CD4-positive, alpha-beta T cell treated with Interleukin-10 for 1 hour (primary cell): ENCODE results near the gene NUP93.
"Not testable (repeated sequence)": the region's sequence is repeated elsewhere in the genome, so short reads cannot be mapped to it uniquely, and the experiment has no call there.

Experiments
- DNase-seq: peaks from one replicate; pipeline ENCODE4 v3.0.0-alpha.2; 2020

The NUP93 gene

DNA sequence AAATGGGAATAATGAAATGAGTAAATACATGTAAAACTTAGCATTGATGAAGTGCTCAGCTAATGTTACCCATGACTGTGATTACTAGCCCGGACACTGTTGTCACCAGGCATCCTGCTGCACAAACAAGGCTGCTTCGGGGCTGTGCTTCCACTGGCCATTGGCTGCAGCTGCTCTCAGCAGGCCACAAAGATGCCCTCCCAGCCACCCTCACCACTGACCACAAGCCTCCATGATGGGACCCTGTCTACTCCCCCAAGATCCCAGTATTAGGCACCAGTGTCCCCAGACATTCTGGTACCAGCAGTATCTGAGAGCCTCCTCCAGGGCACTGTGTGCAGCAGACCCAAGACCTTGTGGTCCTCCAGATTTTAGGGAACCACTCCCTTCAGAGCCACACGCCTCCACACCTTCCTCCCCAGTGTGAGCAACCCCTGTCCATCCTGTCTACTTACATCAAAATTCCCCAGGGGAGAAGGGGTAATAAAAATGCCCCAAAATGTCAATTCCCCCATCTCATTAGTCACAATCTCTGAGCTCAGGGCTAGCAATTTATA, 19.7 kb upstream of the NUP93 start:
- no peak for DNase-seq

DNA sequence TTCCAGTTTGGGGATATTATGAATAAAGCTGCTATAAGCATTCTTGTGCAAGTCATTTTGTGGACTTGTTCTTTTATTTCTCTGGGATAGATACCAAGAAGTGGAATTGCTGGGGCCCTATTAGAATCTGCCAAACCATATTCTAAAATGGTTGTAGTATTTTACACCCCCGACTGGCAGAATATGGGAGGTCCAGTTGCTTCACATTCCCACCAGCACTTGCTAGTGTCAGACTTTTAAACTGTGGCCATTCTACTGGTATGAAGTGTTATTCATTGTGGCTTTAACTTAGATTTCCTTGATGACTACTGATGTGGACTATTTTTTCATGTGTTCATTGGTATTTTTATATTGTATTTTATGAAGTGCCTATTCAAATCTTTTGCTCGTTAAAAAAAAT, 18.1 kb upstream of the NUP93 start:
- no peak for DNase-seq

DNA sequence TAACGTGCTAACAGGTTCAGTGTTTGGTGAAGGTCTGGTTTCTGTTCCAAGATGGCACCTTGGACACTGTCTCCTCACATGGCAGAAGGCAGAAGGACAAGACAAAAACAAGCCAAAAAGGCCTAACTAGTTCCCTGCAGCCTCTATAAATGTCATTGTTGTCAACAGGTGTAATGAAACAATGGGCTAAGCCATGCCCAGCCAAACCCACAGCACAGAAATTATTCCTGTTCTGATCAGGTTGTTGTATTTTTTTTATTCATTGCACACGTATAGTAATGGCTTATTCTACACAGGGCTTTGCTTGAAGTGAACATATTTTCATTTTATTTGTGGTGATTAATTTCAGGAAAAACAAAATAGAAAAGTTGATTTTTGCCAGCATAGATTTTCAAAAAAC, 16.1 kb upstream of the NUP93 start:
- DNase-seq, result no peak

DNA sequence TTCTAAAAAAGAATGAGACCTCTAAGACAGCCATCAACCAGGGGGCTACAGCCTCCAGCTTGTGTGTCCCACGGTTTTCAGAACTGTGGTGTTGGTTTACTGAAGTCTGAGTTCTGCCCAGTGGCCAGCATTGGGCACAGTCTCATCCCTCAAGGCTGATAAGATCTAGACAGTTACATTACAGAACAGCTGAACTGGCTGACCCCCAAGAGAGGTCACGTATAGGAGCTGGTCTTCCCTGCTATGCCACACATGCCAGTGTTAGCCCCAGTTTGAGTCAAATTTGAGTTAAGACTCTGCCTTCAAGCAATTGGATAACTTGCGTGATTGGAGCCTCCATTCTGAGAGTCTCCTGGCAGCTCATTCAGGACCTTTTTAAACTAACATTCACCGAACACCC, 14.8 kb upstream of the NUP93 start:
- no peak for DNase-seq

DNA sequence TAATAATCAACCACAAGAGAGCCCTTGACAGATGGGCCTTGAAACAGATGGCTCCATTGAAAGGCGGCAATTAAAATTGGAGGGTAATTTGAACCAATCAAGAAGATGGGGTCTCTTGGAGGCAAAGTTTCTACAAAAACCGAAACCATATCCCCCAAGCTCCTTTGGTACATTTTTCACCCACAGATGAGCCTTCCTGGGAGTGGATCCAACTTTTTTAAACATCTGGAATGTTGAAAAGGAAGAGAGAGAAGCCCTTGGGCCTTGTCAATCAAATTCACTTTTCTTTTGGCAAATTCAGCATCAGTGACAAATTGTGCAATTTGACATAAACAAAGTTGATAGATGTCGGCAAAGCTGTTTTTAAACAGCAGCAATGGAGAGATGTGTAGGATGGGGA, 13.2 kb upstream of the NUP93 start:
- no peak for DNase-seq

DNA sequence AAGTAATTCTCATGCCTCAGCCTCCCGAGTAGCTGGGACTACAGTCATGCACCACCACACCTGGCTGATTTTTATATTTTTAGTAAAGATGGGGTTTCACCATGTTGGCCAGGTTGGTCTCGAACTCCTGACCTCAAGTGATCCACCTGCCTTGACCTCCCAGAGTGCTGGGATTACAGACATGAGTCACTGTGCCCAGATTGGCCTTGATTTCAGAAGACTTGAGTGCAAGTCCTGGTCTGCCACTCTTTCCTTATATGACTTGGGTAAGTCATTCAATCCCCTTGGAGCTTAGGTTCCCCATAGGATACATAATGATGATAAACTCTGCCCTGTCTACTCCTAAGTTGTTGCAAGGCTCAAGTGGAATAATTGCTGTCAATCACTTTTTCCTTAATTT, 12.4 kb upstream of the NUP93 start:
- DNase-seq, result not testable (repeated sequence)

DNA sequence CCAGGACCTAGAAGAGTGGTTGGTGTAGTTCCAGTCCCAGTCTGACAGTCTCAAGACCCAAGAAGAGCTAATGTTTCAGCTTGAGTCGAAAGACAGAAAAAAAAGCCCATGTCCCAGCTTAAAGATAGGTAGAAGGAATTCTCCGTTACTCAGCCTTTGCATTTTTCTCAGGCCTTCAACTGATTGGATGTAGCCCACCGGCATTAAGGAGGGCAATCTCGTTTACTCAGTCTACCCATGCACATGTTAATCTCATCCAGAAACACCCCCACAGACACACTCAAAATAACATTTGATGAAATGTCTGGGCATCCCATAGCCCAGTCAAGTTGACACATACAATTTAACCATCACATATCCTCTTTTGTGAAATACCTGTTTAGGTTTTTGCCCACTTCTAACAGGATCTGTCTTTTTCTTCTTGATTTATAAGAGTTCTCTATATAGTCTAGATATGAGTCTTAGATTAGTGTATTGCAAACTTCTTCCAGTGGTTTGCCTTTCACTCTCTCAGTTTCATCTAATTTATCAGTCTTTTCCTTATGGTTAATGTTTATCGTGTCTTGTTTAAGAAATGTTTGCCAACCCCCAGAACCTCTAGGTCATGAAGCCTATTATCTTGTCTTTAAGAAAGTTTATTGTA, 7.6 kb upstream of the NUP93 start:
- no peak for DNase-seq

DNA sequence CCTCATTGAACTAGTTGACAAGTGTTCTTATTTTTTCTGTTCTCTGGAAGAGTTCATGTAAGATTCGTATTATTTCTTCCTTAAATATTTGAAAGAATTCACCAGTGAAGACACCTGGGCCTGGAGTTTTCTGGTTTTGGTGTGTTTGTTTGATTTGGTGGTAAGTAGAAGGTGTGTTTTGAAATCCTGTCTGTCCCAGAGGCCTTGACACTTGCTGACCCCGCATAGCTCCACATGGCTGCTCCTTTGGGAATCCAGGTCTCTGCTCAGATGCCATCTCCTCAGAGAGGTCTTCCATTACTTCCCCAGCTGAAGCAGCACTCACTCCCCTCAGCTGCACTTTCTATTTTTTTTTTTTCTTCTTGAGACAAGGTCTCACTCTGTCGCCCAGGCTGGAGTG, 5.7 kb upstream of the NUP93 start:
- DNase-seq, result no peak

DNA sequence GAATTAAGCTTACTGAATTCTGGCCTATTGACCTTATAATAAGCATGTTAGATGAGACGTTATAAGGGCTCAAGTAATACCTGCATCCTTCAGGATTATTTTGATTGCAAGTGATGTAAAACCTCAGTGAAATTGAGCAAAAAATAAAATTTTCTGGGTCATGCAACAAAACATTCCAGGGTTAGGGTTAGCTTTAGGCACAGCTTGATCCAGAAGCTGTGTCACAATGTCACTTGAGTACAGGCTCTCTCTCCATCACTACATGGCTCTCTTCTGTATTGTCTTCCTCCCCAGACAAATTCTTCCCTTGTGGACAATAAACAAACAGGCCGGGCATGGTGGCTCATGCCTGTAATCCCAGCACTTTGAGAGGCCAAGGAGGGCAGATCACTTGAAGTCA, 3.6 kb upstream of the NUP93 start:
- DNase-seq, result no peak

DNA sequence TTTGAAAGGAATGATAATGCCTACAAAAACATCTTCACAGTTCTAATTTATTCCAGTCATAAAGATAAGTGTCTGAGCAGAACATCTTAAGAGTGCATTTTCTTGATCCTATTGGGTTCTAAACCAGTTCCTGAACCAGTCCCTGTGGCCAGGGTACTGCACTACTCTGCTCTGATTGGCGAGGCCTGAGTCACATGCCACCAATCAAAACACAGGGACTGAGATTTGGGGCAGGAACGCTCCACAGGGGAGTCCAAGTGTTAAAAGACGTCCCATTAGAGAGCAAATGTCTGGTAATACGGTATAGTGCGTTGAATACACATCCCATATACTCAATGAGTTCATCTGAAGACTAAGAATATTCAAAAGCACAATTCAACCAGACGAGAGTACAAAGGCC, 3.0 kb upstream of the NUP93 start:
- no peak for DNase-seq

DNA sequence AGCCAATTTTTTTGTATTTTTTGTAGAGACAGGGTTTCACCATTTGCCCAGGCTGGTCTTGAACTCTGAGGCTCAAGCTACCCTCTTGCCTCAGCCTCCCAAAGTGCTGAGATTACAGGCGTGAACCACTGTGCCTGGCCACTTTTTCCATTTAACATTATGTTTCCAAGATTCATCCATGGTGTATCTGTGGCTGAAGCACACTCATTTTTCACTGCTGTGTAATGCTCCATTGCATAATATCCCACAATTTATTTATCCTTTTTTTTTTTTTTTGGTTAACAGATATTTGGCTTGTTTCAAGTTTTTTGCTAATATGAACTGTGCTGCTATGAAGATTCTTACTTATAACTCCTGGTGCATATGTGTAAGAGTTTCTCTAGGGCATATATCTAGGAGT, 1.9 kb upstream of the NUP93 start:
- no peak for DNase-seq

DNA sequence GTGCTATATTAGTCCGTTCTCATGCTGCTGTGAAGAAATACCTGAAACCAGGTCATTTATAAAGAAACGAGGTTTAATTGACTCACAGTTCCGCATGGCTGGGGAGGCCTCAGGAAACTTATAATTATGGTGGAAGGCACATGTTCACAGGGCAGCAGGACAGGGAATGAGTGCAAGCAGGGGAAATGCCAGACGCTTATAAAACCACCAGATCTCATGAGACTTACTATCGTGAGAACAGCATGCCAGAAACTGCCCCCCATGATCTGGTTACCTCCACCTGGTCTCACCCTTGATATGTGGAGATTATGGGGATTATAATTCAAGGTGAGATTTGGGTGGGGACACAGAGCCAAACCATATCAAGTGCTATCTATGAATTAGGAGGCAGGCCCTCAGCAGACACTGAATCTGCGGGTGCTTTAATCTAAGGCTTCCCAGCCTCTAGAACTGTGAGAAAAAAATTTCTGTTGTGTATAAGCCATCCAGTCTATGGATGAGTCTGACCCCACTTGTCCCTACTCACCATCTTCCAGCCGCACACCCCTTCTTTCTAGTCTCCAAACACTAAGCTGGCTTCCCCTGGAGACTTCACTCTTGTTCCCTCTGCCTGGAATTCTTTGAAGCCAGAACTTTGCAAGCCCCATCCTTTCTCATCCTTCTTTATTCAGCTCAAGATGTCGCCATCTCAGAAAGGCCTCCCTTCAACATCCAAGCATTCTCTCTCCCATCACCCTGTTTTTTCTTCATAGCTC, 772 bp upstream of the NUP93 start:
- DNase-seq, result no peak

DNA sequence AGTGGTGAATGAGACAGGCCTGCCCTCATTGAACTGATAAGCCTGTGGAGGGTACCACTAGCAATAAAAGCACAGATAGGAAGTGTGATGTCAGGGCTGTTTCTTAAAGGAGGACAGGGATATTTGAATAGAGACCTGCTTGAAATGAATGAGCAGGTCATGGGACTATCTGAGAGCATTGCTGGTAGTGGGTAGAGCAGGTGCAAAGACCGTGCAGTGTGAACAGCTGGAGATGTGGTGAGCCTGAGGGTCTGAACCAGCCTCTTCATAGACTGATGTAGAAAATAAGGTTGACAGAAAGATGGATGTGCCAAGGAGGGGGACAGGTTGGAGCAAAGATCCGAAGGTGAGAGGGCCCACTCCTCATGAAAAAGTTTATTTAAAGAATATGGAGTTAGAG, 2.4 kb downstream of the NUP93 start:
- no peak for DNase-seq

DNA sequence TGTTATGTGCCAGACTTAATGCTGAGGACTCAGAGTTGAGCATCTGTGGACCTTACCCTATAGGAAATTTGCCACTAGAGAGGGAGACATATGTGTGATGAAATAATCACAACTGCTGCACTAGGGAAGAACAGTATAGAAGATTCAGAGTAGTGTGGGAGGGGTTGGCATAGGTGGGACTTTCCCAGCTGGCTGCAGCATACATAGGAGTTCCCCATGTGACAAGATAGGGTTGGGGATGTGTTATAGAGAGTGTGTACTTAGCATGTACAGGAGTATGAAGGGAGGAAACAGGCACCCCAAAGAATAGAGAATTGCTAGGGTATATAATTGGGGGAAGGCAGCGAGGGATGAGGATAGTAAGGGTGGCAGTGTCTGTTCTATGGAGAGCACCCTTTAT, 2.9 kb downstream of the NUP93 start:
- DNase-seq, result no peak

DNA sequence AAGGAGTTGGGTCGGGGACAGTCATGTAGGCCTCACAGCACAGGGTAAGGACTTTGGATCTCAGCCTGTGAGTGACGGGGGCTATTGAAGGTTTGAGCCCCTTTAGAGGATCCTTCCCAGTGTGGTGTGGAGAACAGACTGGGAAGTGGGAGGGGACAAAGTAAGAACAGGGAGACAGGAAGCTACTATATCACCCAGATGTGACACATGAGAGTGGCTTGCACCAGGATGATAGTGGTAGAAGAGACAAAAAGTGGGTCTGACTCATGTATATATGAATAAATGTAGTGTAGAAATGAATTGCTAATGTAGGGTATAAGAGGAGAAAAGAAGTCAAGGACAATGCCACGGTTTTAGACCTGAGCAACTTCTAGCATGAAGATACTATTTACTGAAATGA, 4.5 kb downstream of the NUP93 start:
- DNase-seq, result no peak

DNA sequence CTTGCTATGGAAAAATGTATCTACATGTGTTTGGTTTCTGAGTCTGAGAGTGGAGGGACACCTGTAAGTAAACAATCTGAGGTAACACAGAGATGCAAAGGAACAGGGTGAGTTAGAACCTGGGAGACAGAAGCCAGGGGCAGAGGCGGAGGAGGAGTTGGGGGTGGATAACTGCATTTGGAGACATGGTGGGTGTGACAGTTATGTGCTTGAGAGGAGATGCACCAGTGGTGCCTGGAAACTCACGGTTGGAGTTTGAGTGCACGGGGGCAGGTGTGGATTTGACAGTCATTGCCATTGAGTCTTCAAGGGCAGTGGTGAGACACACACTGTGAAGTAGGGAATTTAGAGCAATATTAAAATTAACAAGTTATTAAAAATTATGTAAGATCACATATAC, 6.5 kb downstream of the NUP93 start:
- DNase-seq, result no peak

DNA sequence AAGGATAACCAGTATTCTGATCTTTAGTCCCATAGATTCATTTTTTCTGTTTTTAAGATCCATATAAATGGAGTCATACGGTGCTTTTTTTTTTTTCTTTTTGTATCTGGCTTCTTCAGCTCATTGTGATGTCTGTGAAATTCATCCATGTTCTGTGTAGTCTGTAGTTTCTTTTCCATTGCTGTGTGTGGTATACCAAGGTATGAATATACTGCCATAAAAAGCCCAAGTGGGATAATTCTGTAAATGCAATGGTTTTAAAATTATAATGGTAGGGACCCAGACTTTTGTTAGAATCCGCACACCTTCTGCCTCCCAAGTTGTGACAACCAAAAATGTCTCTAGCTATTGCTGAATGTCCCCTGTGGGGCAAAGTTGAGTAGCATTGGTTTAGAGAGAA, 7.6 kb downstream of the NUP93 start:
- no peak for DNase-seq

DNA sequence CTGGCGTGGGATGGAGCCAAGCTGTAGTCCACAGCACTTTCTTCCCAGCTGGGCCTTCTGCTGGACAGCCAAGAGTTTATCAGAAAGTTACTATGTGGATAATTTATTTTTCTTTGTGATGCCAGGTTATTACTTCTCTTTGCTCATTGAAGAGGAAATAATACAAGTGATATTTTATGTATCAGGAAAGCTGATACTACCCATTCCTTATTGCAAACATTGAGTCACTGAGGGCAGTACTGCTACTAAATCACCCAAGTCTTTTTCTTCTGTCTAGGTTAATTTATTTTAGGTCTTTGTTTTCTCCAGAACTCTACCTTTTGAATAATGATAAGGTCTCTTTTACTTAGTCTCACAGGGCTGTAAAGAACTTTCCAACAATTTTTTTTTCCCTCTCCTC, 8.3 kb downstream of the NUP93 start:
- no peak for DNase-seq

DNA sequence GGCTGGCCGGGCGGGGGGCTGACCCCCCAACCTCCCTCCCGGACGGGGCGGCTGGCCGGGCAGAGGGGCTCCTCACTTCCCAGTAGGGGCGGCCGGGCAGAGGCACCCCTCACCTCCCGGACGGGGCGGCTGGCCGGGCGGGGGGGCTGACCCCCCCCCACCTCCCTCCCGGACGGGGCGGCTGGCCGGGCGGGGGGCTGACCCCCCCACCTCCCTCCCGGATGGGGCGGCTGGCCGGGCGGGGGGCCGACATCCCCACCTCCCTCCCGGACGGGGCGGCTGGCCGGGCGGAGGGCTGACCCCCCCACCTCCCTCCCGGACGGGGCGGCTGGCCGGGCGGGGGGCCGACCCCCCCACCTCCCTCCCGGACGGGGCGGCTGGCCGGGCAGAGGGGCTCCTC, 9.4 kb downstream of the NUP93 start:
- DNase-seq, result not testable (repeated sequence)

DNA sequence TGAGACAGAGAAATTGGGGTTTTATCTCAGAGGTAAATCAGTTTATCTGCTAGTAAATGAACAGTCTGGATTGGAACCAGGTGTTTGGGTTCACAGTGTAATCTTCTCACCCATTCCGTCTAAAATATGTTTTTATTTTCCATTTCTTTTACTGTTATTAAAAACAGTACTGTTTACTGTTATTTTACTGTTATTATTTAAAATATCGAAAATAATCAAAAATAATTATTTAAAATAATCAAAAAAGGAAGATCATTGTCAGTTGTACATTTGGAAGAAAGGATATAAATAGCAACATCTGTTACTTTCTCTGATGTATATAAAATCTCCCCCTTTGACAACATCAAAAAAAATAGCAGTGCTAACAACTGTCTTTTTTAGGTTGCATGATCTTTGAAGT, 11.5 kb downstream of the NUP93 start:
- no peak for DNase-seq

DNA sequence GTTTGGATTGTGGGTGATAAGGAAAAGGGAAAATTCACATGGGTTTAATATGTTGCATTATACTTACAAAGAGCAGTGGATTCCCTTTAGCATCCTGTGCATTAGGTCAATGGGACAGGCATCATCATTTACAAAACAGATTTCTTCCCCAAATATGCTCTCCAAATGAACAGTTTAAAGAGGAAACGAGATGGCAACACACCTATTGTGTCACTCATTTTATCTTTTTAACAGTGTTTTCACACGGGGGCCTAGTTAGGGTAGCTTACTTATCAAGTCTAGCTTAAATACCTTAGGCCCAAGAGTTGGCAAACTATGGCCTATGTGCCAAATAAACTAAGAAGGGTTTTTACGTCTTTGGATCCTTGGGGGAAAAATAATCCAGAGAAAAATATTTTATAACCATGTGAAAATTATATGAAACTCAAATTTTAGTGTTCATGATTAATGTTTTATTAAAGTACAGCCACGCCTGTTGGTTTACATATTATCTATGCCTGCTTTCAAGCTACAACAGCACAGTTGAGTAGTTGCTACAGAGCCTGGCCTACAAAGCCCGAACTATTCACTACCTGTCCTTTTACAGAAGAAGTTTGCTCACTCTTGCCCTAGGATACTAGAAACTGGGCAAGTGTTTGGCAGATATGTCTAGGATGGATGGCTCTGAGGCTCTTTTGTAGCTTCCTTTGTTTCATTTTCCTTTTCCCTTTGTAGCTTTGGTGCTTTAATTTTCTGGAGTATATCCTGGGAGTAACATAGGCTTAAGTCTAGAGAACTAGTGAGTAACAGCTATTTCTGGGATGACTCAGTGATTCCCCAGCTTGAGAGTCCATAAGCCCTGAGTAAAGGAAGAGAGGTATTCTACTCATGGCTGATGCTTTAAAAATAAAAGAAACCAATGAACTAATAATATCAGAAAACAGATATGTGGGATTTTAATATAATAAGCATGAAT, 12.4 kb downstream of the NUP93 start:
- DNase-seq, result no peak

DNA sequence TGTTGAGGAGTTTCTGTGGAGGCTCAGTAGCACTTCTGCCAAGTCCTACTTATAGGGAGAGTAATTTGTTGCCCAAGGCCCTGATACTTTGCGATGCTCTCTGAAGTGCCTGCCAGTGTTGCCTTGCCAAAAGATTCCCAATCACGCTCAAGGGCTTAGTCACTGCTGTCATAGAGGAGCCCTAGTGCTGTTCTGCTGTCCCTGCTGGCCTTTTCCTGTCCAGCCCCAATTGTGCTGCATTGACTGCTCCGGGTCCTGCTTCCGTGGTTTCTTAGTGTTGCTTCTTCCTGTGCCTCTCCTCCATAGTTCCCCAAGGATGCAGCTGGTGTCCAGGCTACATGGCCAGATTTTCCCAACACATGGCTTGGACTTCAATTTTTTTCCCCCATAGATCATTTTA, 13.9 kb downstream of the NUP93 start:
- no peak for DNase-seq

DNA sequence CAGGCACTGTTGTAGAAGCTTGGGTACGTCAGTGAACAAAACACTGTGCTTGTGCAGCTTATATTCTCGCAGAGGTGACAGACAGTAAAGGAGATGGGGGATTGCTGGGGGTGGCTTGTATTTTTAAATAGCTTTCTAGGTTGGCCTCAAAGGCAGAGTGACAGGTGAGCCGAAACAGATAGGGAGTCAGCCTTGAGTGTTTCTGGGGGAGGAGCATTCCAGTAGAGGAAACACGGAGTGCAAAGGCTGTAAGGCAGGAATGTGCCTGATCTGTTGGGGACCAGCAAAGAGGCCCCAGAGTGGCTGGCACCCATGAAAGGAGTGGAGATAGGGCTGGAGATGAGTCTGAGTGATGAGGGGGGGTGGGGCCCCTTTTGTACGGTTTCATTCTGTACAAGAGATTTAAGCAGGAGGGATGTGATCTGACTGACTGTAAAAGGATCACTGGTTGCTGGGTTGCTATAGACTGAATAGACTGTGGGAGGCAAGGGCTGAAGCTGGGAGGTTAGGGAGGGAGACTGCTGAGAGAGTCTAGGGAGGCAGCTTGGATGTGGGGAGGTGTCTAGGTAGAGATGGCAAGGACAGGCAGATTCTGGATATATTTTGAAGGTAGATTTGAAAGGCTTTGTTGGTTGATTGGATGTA, 15.2 kb downstream of the NUP93 start:
- no peak for DNase-seq
